Tibial nerve (tissue), 4 donors: Measurements from ENCODE around the gene GCSAM. TPM values are rescaled to one million over a fixed set of nuclear protein-coding genes. Genes with fewer than 3 reads are reported as not detected.

Source experiments
- DNase-seq, 2 donors: peaks; one replicate each; pipeline ENCODE4 v3.0.0-alpha.2; 2019; ENCODE audit warnings: low spot score in 2 of 2
- H3K27ac ChIP-seq, 4 donors: fragments of 200-600 bp; sonication (generic) in 3 of 4; one replicate each; pipeline ENCODE4 v1.5.1; 2017 to 2019; ENCODE audit warnings: mild to moderate bottlenecking in 1 of 4
- H3K27me3 ChIP-seq, 2 donors: fragments of 200-600 bp; sonication (generic) in 1 of 2; one replicate each; pipeline versions ENCODE4 v1.5.1 to v1.6.0; 2017 to 2019
- H3K36me3 ChIP-seq, 3 donors: fragments of 200-600 bp; sonication (generic); one replicate each; pipeline ENCODE4 v1.5.1; 2018 to 2019
- H3K4me1 ChIP-seq, 4 donors: fragments of 200-600 bp; sonication (generic) in 3 of 4; one replicate each; pipeline ENCODE4 v1.5.1; 2017 to 2019
- H3K4me3 ChIP-seq, 4 donors: fragments of 200-600 bp; sonication (generic) in 3 of 4; one replicate each; pipeline ENCODE4 v1.5.1; 2017 to 2019; ENCODE audit warnings: mild to moderate bottlenecking in 1 of 4, moderate library complexity in 1 of 4
- H3K9me3 ChIP-seq, 4 donors: fragments of 200-600 bp; sonication (generic) in 3 of 4; one replicate each; pipeline ENCODE4 v1.5.1; 2017 to 2019
- CTCF ChIP-seq, 5 experiments: fragments of 200-600 bp in 3 of 5; fragments of 450-650 bp in 2 of 5; sonication (generic) in 3 of 5; IDR thresholded peaks; one replicate each; pipeline ENCODE4 v1.5.1; 2016 to 2019; ENCODE audit warnings: antibody characterized with exemption in 5 of 5, mild to moderate bottlenecking in 3 of 5, moderate library complexity in 2 of 5
- EP300 ChIP-seq, 2 donors: sonication (generic); formaldehyde crosslinking; IDR thresholded peaks; one replicate each; pipeline ENCODE4 v1.6.1; 2017; ENCODE audit warnings: antibody characterized with exemption in 2 of 2, mild to moderate bottlenecking in 1 of 2
- POLR2A ChIP-seq, 2 donors: fragments of 450-650 bp; IDR thresholded peaks; one replicate each; pipeline ENCODE4 v1.6.1; 2017; ENCODE audit warnings: antibody characterized with exemption in 2 of 2, mild to moderate bottlenecking in 2 of 2, moderate library complexity in 2 of 2
- WGBS, 2 donors: methylation state at CpG; one replicate each; pipeline ENCODE4 v1.1.5; 2018; 5-methylcytosine and 5-hydroxymethylcytosine counted together
- total RNA-seq, 4 donors: library from RNA; depleted of rRNA; stranded (reverse); fragments of >200 nt; gene quantifications; one replicate each; pipeline ENCODE4 v1.1.0, GENCODE V29; 2016

The GCSAM gene
- total RNA-seq, 4 donors from 2014 or later: under 0.01 to 2.0 TPM; not detected in 2

- TF ChIP-seq EP300 (IDR thresholded peaks at IDR 0.05) (no peak), CTCF (IDR thresholded peaks at IDR 0.05) (no peak), POLR2A (IDR thresholded peaks at IDR 0.05) (no peak)
- WGBS, 2 donors: 80 to 81% methylated on average over 5 of the region's 5 CpGs
- Histone ChIP-seq H3K27ac (no peak overlapping the region), H3K9me3 (no peaks in the 10 kb centered on the region), H3K4me3 (no peak overlapping the region), H3K27me3 (no peaks in the 10 kb centered on the region), H3K36me3 (no peaks in the 10 kb centered on the region), H3K4me1 (peaks cover 0 to 19% (median 5%) of the 10 kb centered on the region in 4 donors)
- DNase-seq: no peak
Measured at GRCh38 chr3:112124907-112125607, 8.0 kb downstream of the GCSAM start.

DNA sequence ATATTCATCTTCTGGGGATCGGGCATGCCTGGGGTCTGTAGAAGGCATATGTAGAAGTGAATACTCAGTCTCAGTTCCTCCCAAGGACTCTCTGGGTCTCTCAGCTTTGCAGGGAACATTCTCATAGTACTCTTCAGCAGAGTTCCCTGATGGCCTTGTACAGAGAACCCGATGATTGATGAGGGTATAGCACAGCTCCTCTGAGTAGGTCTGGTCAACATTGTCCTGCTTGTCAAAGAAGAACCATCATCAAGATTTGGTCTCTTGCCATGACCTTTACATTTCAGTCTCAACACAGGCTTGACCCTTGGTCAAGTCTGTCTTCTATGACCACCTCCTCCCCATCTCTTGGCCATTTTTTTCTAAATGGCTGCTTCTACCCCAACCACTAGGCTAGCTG, 9.5 kb downstream of the GCSAM start:
- H3K36me3 ChIP-seq: no peaks in the 10 kb centered on the region
- H3K4me3 ChIP-seq: no peak overlapping the region
- no peak for TF ChIP-seq CTCF (IDR thresholded peaks at IDR 0.05)
- TF ChIP-seq EP300 (IDR thresholded peaks at IDR 0.05): no peak
- no peak for TF ChIP-seq POLR2A (IDR thresholded peaks at IDR 0.05)
- WGBS, 2 donors: 88 to 92% methylated on average over 2 of the region's 2 CpGs
- H3K27ac ChIP-seq: no peak overlapping the region
- DNase-seq: no peak
- H3K4me1 ChIP-seq: peaks cover 0 to 24% (median 5%) of the 10 kb centered on the region in 4 donors
- H3K27me3 ChIP-seq: no peaks in the 10 kb centered on the region
- H3K9me3 ChIP-seq: no peaks in the 10 kb centered on the region

GRCh38 chr3:112122870-112123269, 10.2 kb downstream of the GCSAM start:
- Histone ChIP-seq H3K4me1 (peaks cover 0 to 26% (median 7%) of the 10 kb centered on the region in 4 donors), H3K27me3 (no peaks in the 10 kb centered on the region), H3K4me3 (no peak overlapping the region), H3K27ac (no peak overlapping the region), H3K9me3 (no peaks in the 10 kb centered on the region), H3K36me3 (no peaks in the 10 kb centered on the region)
- TF ChIP-seq EP300 (IDR thresholded peaks at IDR 0.05) (no peak), CTCF (IDR thresholded peaks at IDR 0.05) (no peak), POLR2A (IDR thresholded peaks at IDR 0.05) (no peak)
- DNase-seq: no peak

- Histone ChIP-seq H3K4me3 (no peak overlapping the region), H3K9me3 (no peaks in the 10 kb centered on the region), H3K27me3 (no peaks in the 10 kb centered on the region), H3K36me3 (no peaks in the 10 kb centered on the region), H3K4me1 (peaks cover 0 to 25% (median 2%) of the 10 kb centered on the region in 4 donors), H3K27ac (no peak overlapping the region)
- DNase-seq: no peak
- TF ChIP-seq CTCF (IDR thresholded peaks at IDR 0.05) (no peak), EP300 (IDR thresholded peaks at IDR 0.05) (no peak), POLR2A (IDR thresholded peaks at IDR 0.05) (no peak)
- WGBS, 2 donors: 96 to 97% methylated on average over 2 of the region's 2 CpGs
Measured at GRCh38 chr3:112121577-112122547, 11.2 kb downstream of the GCSAM start.
